ENCODE data around the gene ZNF652. TPM values are rescaled to one million over a fixed set of nuclear protein-coding genes. Genes with fewer than 3 reads are reported as not detected.

Gene ZNF652
- polyA plus RNA-seq (2011; rRNA removed) = 5.3 and 7.2 TPM in 2 replicates
- polyA minus RNA-seq (2011; rRNA and poly(A)+ RNA removed) = 22.0 and 23.1 TPM in 2 replicates

DNA sequence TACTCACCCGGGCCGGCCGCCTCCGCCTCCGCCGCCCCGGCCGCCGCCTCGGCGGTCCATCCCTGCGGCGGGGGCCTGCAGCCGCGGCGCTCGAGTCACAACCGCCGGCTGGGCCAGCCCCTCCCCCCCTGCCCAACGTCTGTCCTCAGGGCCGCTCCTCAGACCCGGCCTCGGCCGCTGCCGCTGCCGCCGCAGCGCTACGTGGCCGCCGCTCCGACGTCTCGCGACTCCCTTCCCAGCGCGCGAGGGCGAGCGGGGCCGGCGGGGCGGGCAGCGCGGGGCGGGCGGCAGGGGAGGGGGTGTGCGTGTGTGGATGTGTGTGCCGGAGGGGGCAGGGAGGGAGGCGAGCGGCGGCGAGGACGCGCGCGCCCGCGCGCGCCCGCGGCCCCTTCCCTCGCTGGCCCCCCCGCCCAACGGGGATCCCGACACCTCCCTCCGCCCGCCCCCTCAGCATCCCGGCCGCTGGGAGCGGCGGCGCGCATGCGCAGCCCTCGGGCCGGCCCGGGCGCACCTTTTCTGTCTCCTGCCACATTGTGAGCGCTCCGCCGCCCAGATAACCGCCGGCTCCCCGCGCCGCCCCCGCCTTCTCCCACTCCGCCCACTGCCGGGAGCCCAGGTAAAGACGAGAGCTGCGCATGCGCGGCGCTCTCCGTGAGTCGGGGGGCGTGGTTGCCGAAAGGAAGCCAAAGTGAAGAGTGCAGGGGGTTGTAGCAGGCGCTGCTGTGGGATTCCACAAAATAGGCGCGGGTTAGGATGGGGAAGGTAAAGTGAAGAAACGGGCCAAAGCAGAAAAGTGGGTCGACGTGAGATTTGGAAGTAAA, at the start of gene ZNF652:
TSS of gene ZNF652 (minus strand) at position 349 of the 821 bp plus-strand sequence. CDS start 44,525 bp downstream, outside the sequence.
- ChIA-PET POLR2A (no interaction called here), CTCF (interaction anchor here (1.1 kb wide), 1 partner anchor 46 kb away, joined by 4 read pairs; no protein-coding TSS in a partner anchor)
- H3K36me3 ChIP-seq (ENCODE audit: control insufficient read depth, insufficient read depth, low read length) = no peaks in the 10 kb centered on the region
- H3K27me3 ChIP-seq (ENCODE audit: control insufficient read depth, insufficient read depth, low read length) = no peaks in the 10 kb centered on the region
- TF ChIP-seq, protein P1, sequence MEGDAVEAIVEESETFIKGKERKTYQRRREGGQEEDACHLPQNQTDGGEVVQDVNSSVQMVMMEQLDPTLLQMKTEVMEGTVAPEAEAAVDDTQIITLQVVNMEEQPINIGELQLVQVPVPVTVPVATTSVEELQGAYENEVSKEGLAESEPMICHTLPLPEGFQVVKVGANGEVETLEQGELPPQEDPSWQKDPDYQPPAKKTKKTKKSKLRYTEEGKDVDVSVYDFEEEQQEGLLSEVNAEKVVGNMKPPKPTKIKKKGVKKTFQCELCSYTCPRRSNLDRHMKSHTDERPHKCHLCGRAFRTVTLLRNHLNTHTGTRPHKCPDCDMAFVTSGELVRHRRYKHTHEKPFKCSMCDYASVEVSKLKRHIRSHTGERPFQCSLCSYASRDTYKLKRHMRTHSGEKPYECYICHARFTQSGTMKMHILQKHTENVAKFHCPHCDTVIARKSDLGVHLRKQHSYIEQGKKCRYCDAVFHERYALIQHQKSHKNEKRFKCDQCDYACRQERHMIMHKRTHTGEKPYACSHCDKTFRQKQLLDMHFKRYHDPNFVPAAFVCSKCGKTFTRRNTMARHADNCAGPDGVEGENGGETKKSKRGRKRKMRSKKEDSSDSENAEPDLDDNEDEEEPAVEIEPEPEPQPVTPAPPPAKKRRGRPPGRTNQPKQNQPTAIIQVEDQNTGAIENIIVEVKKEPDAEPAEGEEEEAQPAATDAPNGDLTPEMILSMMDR (IDR thresholded peaks at IDR 0.05; ENCODE audit: insufficient read depth, low read depth, low read length) = no peak
- peak; percentile 39 for DNase-seq (ENCODE audit: low read depth)
- peak within 1 kb of the TSS; percentile 98 for H3K4me3 ChIP-seq (ENCODE audit: low read depth, low read length)

DNA sequence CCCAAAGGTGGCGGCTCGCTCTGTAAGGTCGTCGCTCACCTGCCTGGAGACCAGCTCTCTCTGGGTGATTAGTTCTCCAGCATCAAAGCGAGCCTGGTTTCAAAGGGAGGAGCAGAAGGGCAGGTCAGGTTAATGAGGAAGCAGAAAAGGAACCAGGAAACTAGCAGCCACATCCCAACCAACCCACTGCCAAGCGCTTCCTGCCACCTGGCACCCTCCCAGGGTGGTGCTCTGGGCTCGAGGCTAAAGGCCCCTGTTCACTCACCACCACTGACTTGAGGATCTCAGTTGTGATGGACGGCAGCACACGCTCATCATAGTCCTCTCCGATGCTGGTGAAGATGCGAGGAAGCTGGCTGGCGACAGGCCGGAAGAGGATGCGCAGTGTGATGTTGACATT, 47.0 kb upstream of the ZNF652 start:
- Histone ChIP-seq H3K36me3 (ENCODE audit: control insufficient read depth, insufficient read depth, low read length) (peaks cover 22% of the 10 kb centered on the region), H3K27me3 (ENCODE audit: control insufficient read depth, insufficient read depth, low read length) (no peaks in the 10 kb centered on the region), H3K4me3 (ENCODE audit: low read depth, low read length) (no peak overlapping the region)
- ChIA-PET POLR2A (no interaction called here), CTCF (interaction anchor here (0.5 to 10.7 kb wide), 5 partner anchors 11 to 148 kb away, joined by 3 to 83 read pairs (median 4); no protein-coding TSS in a partner anchor)
- TF ChIP-seq, protein P1 (IDR thresholded peaks at IDR 0.05; ENCODE audit: insufficient read depth, low read depth, low read length) = no peak
- no peak for DNase-seq (ENCODE audit: low read depth)

GRCh38 chr17:49407981-49408501, 46.0 kb upstream of the ZNF652 start:
- H3K27me3 ChIP-seq (ENCODE audit: control insufficient read depth, insufficient read depth, low read length) = no peaks in the 10 kb centered on the region
- TF ChIP-seq, protein P1 (IDR thresholded peaks at IDR 0.05; ENCODE audit: insufficient read depth, low read depth, low read length) = peak; percentile 82
- H3K4me3 ChIP-seq (ENCODE audit: low read depth, low read length) = no peak overlapping the region
- DNase-seq (ENCODE audit: low read depth) = no peak
- H3K36me3 ChIP-seq (ENCODE audit: control insufficient read depth, insufficient read depth, low read length) = peaks cover 24% of the 10 kb centered on the region
- ChIA-PET CTCF (interaction anchor here (0.6 to 10.7 kb wide), 7 partner anchors 10 to 149 kb away, joined by 3 to 83 read pairs (median 3); no protein-coding TSS in a partner anchor), POLR2A (no interaction called here)

GRCh38 chr17:49407086-49407485, 45.0 kb upstream of the ZNF652 start:
- POLR2A ChIA-PET = no interaction called here
- CTCF ChIA-PET = interaction anchor here (0.6 to 10.7 kb wide), 5 partner anchors 9 to 150 kb away, joined by 3 to 83 read pairs (median 3); no protein-coding TSS in a partner anchor
- H3K36me3 ChIP-seq (ENCODE audit: control insufficient read depth, insufficient read depth, low read length) = peaks cover 19% of the 10 kb centered on the region

More at GRCh38 chr17:49407086-49407485, 45.0 kb upstream of the ZNF652 start:
- no peak for DNase-seq (ENCODE audit: low read depth)
- TF ChIP-seq, protein P1 (IDR thresholded peaks at IDR 0.05; ENCODE audit: insufficient read depth, low read depth, low read length) = no peak
- no peak overlapping the region for H3K4me3 ChIP-seq (ENCODE audit: low read depth, low read length)
- no peaks in the 10 kb centered on the region for H3K27me3 ChIP-seq (ENCODE audit: control insufficient read depth, insufficient read depth, low read length)

All from BJ (cell line).